Measurements from ENCODE around the gene ETV3. TPM values are rescaled to one million over a fixed set of nuclear protein-coding genes. Genes with fewer than 3 reads are reported as not detected.

ETV3 gene
- total and polyA plus RNA-seq, 2 donors (not counting 1 experiment from before 2014, with no cell fraction given) = 9.9 to 11.4 TPM

DNA sequence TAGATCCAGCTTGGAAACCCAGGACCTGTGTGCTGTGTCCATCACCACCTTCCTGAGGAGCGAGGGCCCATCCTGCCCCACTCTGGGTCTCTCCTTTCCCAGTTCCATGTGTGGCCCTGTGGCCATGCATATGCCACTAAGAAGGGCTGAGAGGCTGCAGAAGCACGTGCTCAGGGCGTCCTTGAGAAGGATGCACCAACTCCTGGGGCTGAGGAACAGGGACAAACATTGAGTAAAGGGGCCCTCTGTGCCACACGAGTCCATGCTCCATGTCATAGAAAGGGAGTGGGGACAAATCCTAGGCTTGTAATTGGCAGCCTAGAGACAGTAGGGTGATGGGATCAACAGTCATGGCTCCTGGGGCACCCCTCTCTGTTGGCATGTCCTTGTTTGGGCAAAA is 47.0 kb downstream of the ETV3 start:
- no peak overlapping the region for H3K9ac ChIP-seq (ENCODE audit: insufficient read depth, low read length)
- no peak for TF ChIP-seq EZH2 (IDR thresholded peaks at IDR 0.05; ENCODE audit: low read length, missing control alignments)
- TF ChIP-seq, protein P1, sequence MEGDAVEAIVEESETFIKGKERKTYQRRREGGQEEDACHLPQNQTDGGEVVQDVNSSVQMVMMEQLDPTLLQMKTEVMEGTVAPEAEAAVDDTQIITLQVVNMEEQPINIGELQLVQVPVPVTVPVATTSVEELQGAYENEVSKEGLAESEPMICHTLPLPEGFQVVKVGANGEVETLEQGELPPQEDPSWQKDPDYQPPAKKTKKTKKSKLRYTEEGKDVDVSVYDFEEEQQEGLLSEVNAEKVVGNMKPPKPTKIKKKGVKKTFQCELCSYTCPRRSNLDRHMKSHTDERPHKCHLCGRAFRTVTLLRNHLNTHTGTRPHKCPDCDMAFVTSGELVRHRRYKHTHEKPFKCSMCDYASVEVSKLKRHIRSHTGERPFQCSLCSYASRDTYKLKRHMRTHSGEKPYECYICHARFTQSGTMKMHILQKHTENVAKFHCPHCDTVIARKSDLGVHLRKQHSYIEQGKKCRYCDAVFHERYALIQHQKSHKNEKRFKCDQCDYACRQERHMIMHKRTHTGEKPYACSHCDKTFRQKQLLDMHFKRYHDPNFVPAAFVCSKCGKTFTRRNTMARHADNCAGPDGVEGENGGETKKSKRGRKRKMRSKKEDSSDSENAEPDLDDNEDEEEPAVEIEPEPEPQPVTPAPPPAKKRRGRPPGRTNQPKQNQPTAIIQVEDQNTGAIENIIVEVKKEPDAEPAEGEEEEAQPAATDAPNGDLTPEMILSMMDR (conservative IDR thresholded peaks at IDR 0.05 in 1 of 2, IDR thresholded peaks at IDR 0.05 in 1 of 2; ENCODE audit: low read depth in 1 of 2, low read length in 2 of 2) = no peak

GRCh38 chr1:157090771-157091170 is 47.4 kb downstream of the ETV3 start:
- Histone ChIP-seq H4K20me1 (ENCODE audit: control insufficient read depth, extremely low read depth, insufficient read depth, low read length) (no peaks in the 10 kb centered on the region), H2AFZ (ENCODE audit: low read length) (no peak overlapping the region), H3K4me2 (ENCODE audit: extremely low read depth, insufficient read depth, low read length) (no peak overlapping the region), H3K27me3 (ENCODE audit: control insufficient read depth, insufficient read depth, low read length) (peaks cover 2% of the 10 kb centered on the region), H3K36me3 (ENCODE audit: control insufficient read depth, insufficient read depth, low read length) (no peaks in the 10 kb centered on the region), H3K9me3 (ENCODE audit: control insufficient read depth, insufficient read depth, low read depth, low read length) (no peaks in the 10 kb centered on the region), H3K9ac (ENCODE audit: insufficient read depth, low read length) (no peak overlapping the region), H3K27ac (ENCODE audit: insufficient read depth, low read length) (no peak overlapping the region), H3K4me3 (replicated peaks in 1 of 4; ENCODE audit: control extremely low read depth in 1 of 4, insufficient read depth in 1 of 4, low read depth in 3 of 4, low read length in 4 of 4) (no peak overlapping the region), H3K4me1 (ENCODE audit: control insufficient read depth, extremely low read depth, insufficient read depth, low read length) (no peaks in the 10 kb centered on the region), H3K79me2 (ENCODE audit: control insufficient read depth, insufficient read depth, low read length) (no peaks in the 10 kb centered on the region)
- TF ChIP-seq, protein P1 (conservative IDR thresholded peaks at IDR 0.05 in 1 of 2, IDR thresholded peaks at IDR 0.05 in 1 of 2; ENCODE audit: low read depth in 1 of 2, low read length in 2 of 2) = no peak
- TF ChIP-seq EZH2 (IDR thresholded peaks at IDR 0.05; ENCODE audit: low read length, missing control alignments) = no peak
- no peak for DNase-seq (ENCODE audit: low read depth in 2 of 2)

More for the DNA sequence above, 47.0 kb downstream of the ETV3 start:
- H3K9me3 ChIP-seq (ENCODE audit: control insufficient read depth, insufficient read depth, low read depth, low read length) = no peaks in the 10 kb centered on the region
- H3K36me3 ChIP-seq (ENCODE audit: control insufficient read depth, insufficient read depth, low read length) = no peaks in the 10 kb centered on the region
- no peak overlapping the region for H3K27ac ChIP-seq (ENCODE audit: insufficient read depth, low read length)
- peaks cover 2% of the 10 kb centered on the region for H3K27me3 ChIP-seq (ENCODE audit: control insufficient read depth, insufficient read depth, low read length)
- no peaks in the 10 kb centered on the region for H3K79me2 ChIP-seq (ENCODE audit: control insufficient read depth, insufficient read depth, low read length)
- H4K20me1 ChIP-seq (ENCODE audit: control insufficient read depth, extremely low read depth, insufficient read depth, low read length) = no peaks in the 10 kb centered on the region
- H2AFZ ChIP-seq (ENCODE audit: low read length) = no peak overlapping the region
- DNase-seq (ENCODE audit: low read depth in 2 of 2) = no peak
- no peaks in the 10 kb centered on the region for H3K4me1 ChIP-seq (ENCODE audit: control insufficient read depth, extremely low read depth, insufficient read depth, low read length)
- H3K4me2 ChIP-seq (ENCODE audit: extremely low read depth, insufficient read depth, low read length) = no peak overlapping the region
- H3K4me3 ChIP-seq (replicated peaks in 1 of 4; ENCODE audit: control extremely low read depth in 1 of 4, insufficient read depth in 1 of 4, low read depth in 3 of 4, low read length in 4 of 4) = no peak overlapping the region

- H3K4me2 ChIP-seq (ENCODE audit: extremely low read depth, insufficient read depth, low read length) = peak overlapping the region; percentile 16
These were observed 48.0 kb downstream of the ETV3 start for GRCh38 chr1:157090196-157090647.

More at GRCh38 chr1:157090196-157090647, 48.0 kb downstream of the ETV3 start:
- Histone ChIP-seq H2AFZ (ENCODE audit: low read length) (no peak overlapping the region), H4K20me1 (ENCODE audit: control insufficient read depth, extremely low read depth, insufficient read depth, low read length) (no peaks in the 10 kb centered on the region), H3K27ac (ENCODE audit: insufficient read depth, low read length) (no peak overlapping the region), H3K4me1 (ENCODE audit: control insufficient read depth, extremely low read depth, insufficient read depth, low read length) (no peaks in the 10 kb centered on the region), H3K27me3 (ENCODE audit: control insufficient read depth, insufficient read depth, low read length) (peaks cover 2% of the 10 kb centered on the region), H3K9ac (ENCODE audit: insufficient read depth, low read length) (no peak overlapping the region), H3K9me3 (ENCODE audit: control insufficient read depth, insufficient read depth, low read depth, low read length) (no peaks in the 10 kb centered on the region), H3K4me3 (replicated peaks in 1 of 4; ENCODE audit: control extremely low read depth in 1 of 4, insufficient read depth in 1 of 4, low read depth in 3 of 4, low read length in 4 of 4) (no peak overlapping the region), H3K79me2 (ENCODE audit: control insufficient read depth, insufficient read depth, low read length) (no peaks in the 10 kb centered on the region), H3K36me3 (ENCODE audit: control insufficient read depth, insufficient read depth, low read length) (no peaks in the 10 kb centered on the region)
- peak; percentile 76 to 89 for DNase-seq (ENCODE audit: low read depth in 2 of 2)
- TF ChIP-seq, protein P1 (conservative IDR thresholded peaks at IDR 0.05 in 1 of 2, IDR thresholded peaks at IDR 0.05 in 1 of 2; ENCODE audit: low read depth in 1 of 2, low read length in 2 of 2) = peak; percentile 90 to 92
- no peak for TF ChIP-seq EZH2 (IDR thresholded peaks at IDR 0.05; ENCODE audit: low read length, missing control alignments)
